ENCODE data around the gene HSD11B2. TPM values are rescaled to one million over a fixed set of nuclear protein-coding genes. Genes with fewer than 3 reads are reported as not detected.

The HSD11B2 gene
- total RNA-seq, 1 donor from 2014 or later = 4.7 TPM

GRCh38 chr16:67398546-67399217 is 32.2 kb upstream of the HSD11B2 start:
- H3K9me3 Mint-ChIP-seq = no peaks in the 10 kb centered on the region
- H3K27me3 Mint-ChIP-seq (ENCODE audit: low read depth) = peaks cover 30% of the 10 kb centered on the region
- TF ChIP-seq, protein P1, sequence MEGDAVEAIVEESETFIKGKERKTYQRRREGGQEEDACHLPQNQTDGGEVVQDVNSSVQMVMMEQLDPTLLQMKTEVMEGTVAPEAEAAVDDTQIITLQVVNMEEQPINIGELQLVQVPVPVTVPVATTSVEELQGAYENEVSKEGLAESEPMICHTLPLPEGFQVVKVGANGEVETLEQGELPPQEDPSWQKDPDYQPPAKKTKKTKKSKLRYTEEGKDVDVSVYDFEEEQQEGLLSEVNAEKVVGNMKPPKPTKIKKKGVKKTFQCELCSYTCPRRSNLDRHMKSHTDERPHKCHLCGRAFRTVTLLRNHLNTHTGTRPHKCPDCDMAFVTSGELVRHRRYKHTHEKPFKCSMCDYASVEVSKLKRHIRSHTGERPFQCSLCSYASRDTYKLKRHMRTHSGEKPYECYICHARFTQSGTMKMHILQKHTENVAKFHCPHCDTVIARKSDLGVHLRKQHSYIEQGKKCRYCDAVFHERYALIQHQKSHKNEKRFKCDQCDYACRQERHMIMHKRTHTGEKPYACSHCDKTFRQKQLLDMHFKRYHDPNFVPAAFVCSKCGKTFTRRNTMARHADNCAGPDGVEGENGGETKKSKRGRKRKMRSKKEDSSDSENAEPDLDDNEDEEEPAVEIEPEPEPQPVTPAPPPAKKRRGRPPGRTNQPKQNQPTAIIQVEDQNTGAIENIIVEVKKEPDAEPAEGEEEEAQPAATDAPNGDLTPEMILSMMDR (conservative IDR thresholded peaks at IDR 0.05) = no peak
- peaks cover 31% of the 10 kb centered on the region for H3K4me1 Mint-ChIP-seq
- H3K4me3 Mint-ChIP-seq = no peak overlapping the region
- H3K27ac Mint-ChIP-seq (ENCODE audit: unreplicated experiment) = no peak overlapping the region
- no peaks in the 10 kb centered on the region for H3K36me3 Mint-ChIP-seq (ENCODE audit: low read depth)
- no peak for DNase-seq (ENCODE audit: low read depth, low spot score)

DNA sequence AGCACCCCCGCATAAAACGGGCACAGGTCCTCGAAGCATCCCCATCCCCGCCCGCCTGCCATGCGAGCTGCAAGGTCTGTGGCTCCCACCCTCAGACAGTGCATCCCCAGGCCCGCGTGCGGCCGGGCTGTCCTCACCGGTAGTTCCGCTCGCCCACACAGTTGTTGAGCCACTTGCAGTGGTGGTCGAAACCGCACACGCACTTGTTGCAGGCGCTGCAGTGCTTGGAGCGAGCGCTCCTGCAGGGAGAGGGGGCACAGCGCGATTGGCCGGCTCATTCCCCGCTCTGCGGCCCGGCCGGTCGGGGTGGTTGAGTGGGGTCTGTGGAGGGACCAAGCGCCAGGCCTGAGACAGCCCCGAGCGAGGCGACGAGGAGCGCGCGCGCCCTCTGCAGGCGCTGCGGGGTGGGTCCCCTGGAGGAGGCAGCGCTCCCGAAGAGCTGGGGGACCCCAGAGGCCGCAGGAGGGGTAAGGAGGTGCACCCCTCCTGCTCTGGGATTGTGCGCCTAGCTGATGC is 31.6 kb upstream of the HSD11B2 start:
- no peak overlapping the region for H3K27ac Mint-ChIP-seq (ENCODE audit: unreplicated experiment)
- no peak overlapping the region for H3K4me3 Mint-ChIP-seq
- TF ChIP-seq, protein P1 (conservative IDR thresholded peaks at IDR 0.05) = peak; percentile 79
- peaks cover 28% of the 10 kb centered on the region for H3K4me1 Mint-ChIP-seq
- DNase-seq (ENCODE audit: low read depth, low spot score) = peak; percentile 76
- H3K9me3 Mint-ChIP-seq = no peaks in the 10 kb centered on the region
- peaks cover 24% of the 10 kb centered on the region for H3K27me3 Mint-ChIP-seq (ENCODE audit: low read depth)
- H3K36me3 Mint-ChIP-seq (ENCODE audit: low read depth) = no peaks in the 10 kb centered on the region

DNA sequence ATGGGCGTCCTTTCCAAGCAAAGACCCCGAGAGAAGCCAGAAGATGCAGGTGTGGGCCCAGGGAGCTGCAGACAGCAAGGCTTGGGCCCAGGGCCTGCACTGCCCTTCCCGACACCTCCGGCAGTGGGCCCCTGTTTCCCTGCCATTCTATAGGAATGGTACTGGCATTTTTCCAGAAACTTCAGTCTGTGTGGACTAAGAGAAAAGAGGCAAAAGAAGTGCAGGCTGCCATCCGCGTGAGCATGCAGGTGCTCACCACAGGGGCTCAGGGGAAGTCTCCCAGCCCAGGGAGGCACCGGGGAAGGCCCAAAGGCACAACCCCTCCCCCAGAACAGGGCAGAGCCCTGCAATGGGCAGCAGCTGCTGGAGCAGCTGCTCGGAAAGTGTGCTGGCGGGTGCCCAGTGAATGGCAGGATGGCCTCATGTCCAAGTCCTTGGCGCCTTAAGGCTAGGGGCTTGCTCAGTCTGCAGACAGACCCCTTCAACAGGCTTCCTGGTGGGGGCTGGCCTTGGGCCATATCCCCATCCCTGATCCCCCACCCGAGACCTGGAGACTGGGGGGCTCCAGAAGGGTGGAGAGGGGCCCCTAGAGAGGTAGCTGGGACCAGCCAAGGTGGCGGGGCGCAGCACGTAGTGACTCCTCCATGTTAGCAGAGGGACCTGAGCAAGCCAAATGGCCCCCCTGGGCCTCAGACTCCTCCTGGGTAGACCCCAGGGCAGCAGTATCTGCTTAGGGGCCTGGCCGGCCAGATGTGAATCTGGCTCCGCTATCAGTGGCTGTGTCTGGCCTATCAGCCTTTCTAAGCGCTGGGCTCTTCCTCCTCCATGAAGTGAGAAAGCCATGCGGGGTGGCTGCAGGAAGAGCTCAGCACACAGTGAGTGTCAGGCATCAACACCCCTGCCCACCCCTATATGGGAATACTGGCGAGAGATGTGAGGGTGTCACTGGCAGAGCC is 30.9 kb upstream of the HSD11B2 start:
- peaks cover 28% of the 10 kb centered on the region for H3K4me1 Mint-ChIP-seq
- H3K27ac Mint-ChIP-seq (ENCODE audit: unreplicated experiment) = no peak overlapping the region
- no peak for DNase-seq (ENCODE audit: low read depth, low spot score)
- no peaks in the 10 kb centered on the region for H3K36me3 Mint-ChIP-seq (ENCODE audit: low read depth)
- TF ChIP-seq, protein P1 (conservative IDR thresholded peaks at IDR 0.05) = peak; percentile 31
- H3K9me3 Mint-ChIP-seq = no peaks in the 10 kb centered on the region
- no peak overlapping the region for H3K4me3 Mint-ChIP-seq
- peaks cover 19% of the 10 kb centered on the region for H3K27me3 Mint-ChIP-seq (ENCODE audit: low read depth)

DNA sequence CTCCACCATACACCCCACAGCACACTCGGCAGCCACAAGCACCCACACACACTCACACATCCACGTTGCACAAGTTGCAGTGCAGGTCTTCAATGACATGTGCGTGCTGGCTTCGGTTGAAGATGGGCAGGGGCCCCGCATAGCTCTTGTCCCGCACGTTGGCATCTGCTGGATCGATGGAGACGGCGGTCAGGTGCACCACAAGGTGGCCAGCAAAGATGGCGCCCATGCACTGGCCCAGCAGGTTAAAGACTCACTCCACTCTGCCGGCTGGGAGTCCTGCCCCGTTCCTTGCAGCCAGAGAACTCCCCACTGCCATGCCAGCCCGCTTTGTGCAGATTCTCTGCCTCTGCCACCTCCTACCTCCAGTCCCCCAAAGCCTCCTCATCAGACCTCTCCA is 30.0 kb upstream of the HSD11B2 start:
- TF ChIP-seq, protein P1 (conservative IDR thresholded peaks at IDR 0.05) = no peak
- H3K27me3 Mint-ChIP-seq (ENCODE audit: low read depth) = peaks cover 10% of the 10 kb centered on the region
- H3K4me1 Mint-ChIP-seq = peaks cover 21% of the 10 kb centered on the region
- H3K36me3 Mint-ChIP-seq (ENCODE audit: low read depth) = no peaks in the 10 kb centered on the region
- no peak overlapping the region for H3K27ac Mint-ChIP-seq (ENCODE audit: unreplicated experiment)
- no peak for DNase-seq (ENCODE audit: low read depth, low spot score)
- no peaks in the 10 kb centered on the region for H3K9me3 Mint-ChIP-seq
- no peak overlapping the region for H3K4me3 Mint-ChIP-seq

- H3K9me3 Mint-ChIP-seq = no peaks in the 10 kb centered on the region
- H3K27ac Mint-ChIP-seq (ENCODE audit: unreplicated experiment) = no peak overlapping the region
- H3K27me3 Mint-ChIP-seq (ENCODE audit: low read depth) = no peaks in the 10 kb centered on the region
- peaks cover 18% of the 10 kb centered on the region for H3K4me1 Mint-ChIP-seq
- no peak for DNase-seq (ENCODE audit: low read depth, low spot score)
- TF ChIP-seq, protein P1 (conservative IDR thresholded peaks at IDR 0.05) = no peak
- no peak overlapping the region for H3K4me3 Mint-ChIP-seq
- H3K36me3 Mint-ChIP-seq (ENCODE audit: low read depth) = no peaks in the 10 kb centered on the region
These were observed 26.9 kb upstream of the HSD11B2 start for GRCh38 chr16:67403976-67404555.
